Osteocyte (in vitro differentiated cells): ENCODE measurements around the gene TCTN3. TPM values are rescaled to one million over a fixed set of nuclear protein-coding genes. Genes with fewer than 3 reads are reported as not detected.

Experiments used
- DNase-seq: peaks from one replicate; pipeline ENCODE4 v3.0.0; 2021; ENCODE audit warnings: mixed read lengths; ENCODE audit not compliant: unreplicated experiment; ENCODE audit errors: extremely low spot score
- H3K27ac Mint-ChIP-seq: one replicate; pipeline ENCODE4 v1.8.0; 2021; ENCODE audit warnings: mild to moderate bottlenecking, mixed read lengths; ENCODE audit not compliant: unreplicated experiment
- H3K27me3 Mint-ChIP-seq: one replicate; pipeline ENCODE4 v1.8.0; 2021; ENCODE audit warnings: mixed read lengths; ENCODE audit not compliant: unreplicated experiment
- H3K36me3 Mint-ChIP-seq: one replicate; pipeline ENCODE4 v1.8.0; 2021; ENCODE audit warnings: mixed read lengths; ENCODE audit not compliant: unreplicated experiment
- H3K4me1 Mint-ChIP-seq: one replicate; pipeline ENCODE4 v1.8.0; 2021; ENCODE audit warnings: mixed read lengths; ENCODE audit not compliant: unreplicated experiment
- H3K4me3 Mint-ChIP-seq: one replicate; pipeline ENCODE4 v1.8.0; 2021; ENCODE audit warnings: mild to moderate bottlenecking, moderate library complexity, mixed read lengths; ENCODE audit not compliant: unreplicated experiment
- H3K9me3 Mint-ChIP-seq: one replicate; pipeline ENCODE4 v1.8.0; 2021; ENCODE audit warnings: mixed read lengths; ENCODE audit not compliant: unreplicated experiment
- CTCF ChIP-seq: fragments of 200-600 bp; sonication (generic); IDR thresholded peaks from 2 replicates; pipeline ENCODE4 v1.5.0; 2021; ENCODE audit warnings: antibody characterized with exemption, mild to moderate bottlenecking, moderate library complexity
- total RNA-seq: library from RNA; stranded (reverse); gene quantifications from 2 replicates; pipeline ENCODE4 v1.2.1, GENCODE V29; 2021

Gene TCTN3
- total RNA-seq, 1 donor from 2014 or later, result 36.4 TPM

GRCh38 chr10:95664543-95664942, 29.2 kb downstream of the TCTN3 start:
- H3K27me3 Mint-ChIP-seq, result no peaks in the 10 kb centered on the region
- no peak overlapping the region for H3K4me3 Mint-ChIP-seq
- peaks cover 22% of the 10 kb centered on the region for H3K36me3 Mint-ChIP-seq
- no peaks in the 10 kb centered on the region for H3K9me3 Mint-ChIP-seq
- H3K4me1 Mint-ChIP-seq, result peaks cover 7% of the 10 kb centered on the region
- no peak overlapping the region for H3K27ac Mint-ChIP-seq
- no peak for TF ChIP-seq CTCF
- no peak for DNase-seq

- H3K36me3 Mint-ChIP-seq, result peaks cover 12% of the 10 kb centered on the region
- H3K4me3 Mint-ChIP-seq, result no peak overlapping the region
- H3K27ac Mint-ChIP-seq, result no peak overlapping the region
- H3K4me1 Mint-ChIP-seq, result peaks cover 7% of the 10 kb centered on the region
- DNase-seq, result no peak
- H3K9me3 Mint-ChIP-seq, result no peaks in the 10 kb centered on the region
- no peaks in the 10 kb centered on the region for H3K27me3 Mint-ChIP-seq
- TF ChIP-seq CTCF, result no peak
These were observed 30.2 kb downstream of the TCTN3 start for GRCh38 chr10:95663496-95663895.

GRCh38 chr10:95661818-95662217, 31.9 kb downstream of the TCTN3 start:
- peaks cover 4% of the 10 kb centered on the region for H3K36me3 Mint-ChIP-seq
- no peak overlapping the region for H3K4me3 Mint-ChIP-seq

GRCh38 chr10:95660283-95660682, 33.4 kb downstream of the TCTN3 start:
- H3K36me3 Mint-ChIP-seq, result peaks cover 4% of the 10 kb centered on the region
- no peak for TF ChIP-seq CTCF
- no peak overlapping the region for H3K27ac Mint-ChIP-seq
- H3K4me3 Mint-ChIP-seq, result no peak overlapping the region
- H3K9me3 Mint-ChIP-seq, result no peaks in the 10 kb centered on the region
- no peaks in the 10 kb centered on the region for H3K27me3 Mint-ChIP-seq
- H3K4me1 Mint-ChIP-seq, result peaks cover 17% of the 10 kb centered on the region
- no peak for DNase-seq

More at GRCh38 chr10:95661818-95662217, 31.9 kb downstream of the TCTN3 start:
- Mint-ChIP-seq H3K4me1 (peaks cover 10% of the 10 kb centered on the region), H3K27ac (peak overlapping the region; percentile 61), H3K27me3 (no peaks in the 10 kb centered on the region), H3K9me3 (no peaks in the 10 kb centered on the region)
- DNase-seq, result no peak
- TF ChIP-seq CTCF, result no peak

GRCh38 chr10:95657250-95657649, 36.5 kb downstream of the TCTN3 start:
- Mint-ChIP-seq H3K27ac (no peak overlapping the region), H3K27me3 (no peaks in the 10 kb centered on the region), H3K4me3 (peak overlapping the region; percentile 98), H3K9me3 (no peaks in the 10 kb centered on the region), H3K4me1 (peaks cover 24% of the 10 kb centered on the region), H3K36me3 (peaks cover 12% of the 10 kb centered on the region)
- DNase-seq, result no peak
- no peak for TF ChIP-seq CTCF
